Liver (tissue), 9 donors: ENCODE measurements around the gene B3GALT5. TPM values are rescaled to one million over a fixed set of nuclear protein-coding genes. Genes with fewer than 3 reads are reported as not detected.

ENCODE experiments used
- DNase-seq: peaks from one replicate; pipeline ENCODE4 v3.0.0-alpha.2; 2017; ENCODE audit warnings: low spot score
- H3K27ac ChIP-seq, 2 donors: one replicate each; pipeline ENCODE4 v1.7.0; 2013; ENCODE audit warnings: inconsistent platforms in 2 of 2, low read length in 2 of 2, control low read depth in 1 of 2, low read depth in 1 of 2, mild to moderate bottlenecking in 1 of 2
- H3K27me3 ChIP-seq, 4 donors: one replicate each; pipeline versions ENCODE4 v1.6.1 to v1.7.0; 2013; ENCODE audit warnings: low read length in 3 of 4, inconsistent platforms in 1 of 4, mild to moderate bottlenecking in 1 of 4, moderate library complexity in 1 of 4; ENCODE audit not compliant: control insufficient read depth in 4 of 4, insufficient read depth in 4 of 4
- H3K36me3 ChIP-seq, 4 donors: one replicate each; pipeline versions ENCODE4 v1.6.1 to v1.7.0; 2013; ENCODE audit warnings: low read length in 3 of 4, mild to moderate bottlenecking in 3 of 4, low read depth in 1 of 4, moderate library complexity in 1 of 4; ENCODE audit not compliant: control insufficient read depth in 4 of 4, insufficient read depth in 3 of 4
- H3K4me1 ChIP-seq, 4 donors: one replicate each; pipeline versions ENCODE4 v1.6.1 to v1.7.0; 2013; ENCODE audit warnings: low read length in 3 of 4, mild to moderate bottlenecking in 3 of 4, moderate library complexity in 1 of 4; ENCODE audit not compliant: control insufficient read depth in 4 of 4, insufficient read depth in 4 of 4
- H3K4me3 ChIP-seq, 3 donors: one replicate each; pipeline versions ENCODE4 v1.6.1 to v1.7.0; 2013; ENCODE audit warnings: low read length in 3 of 3, control low read depth in 1 of 3, low read depth in 1 of 3, mild to moderate bottlenecking in 1 of 3
- H3K9ac ChIP-seq, 2 donors: one replicate each; pipeline ENCODE4 v1.7.0; 2013; ENCODE audit warnings: low read length in 2 of 2, mild to moderate bottlenecking in 2 of 2, moderate library complexity in 2 of 2, control low read depth in 1 of 2, low read depth in 1 of 2
- H3K9me3 ChIP-seq, 4 donors: one replicate each; pipeline versions ENCODE4 v1.6.1 to v1.7.0; 2013; ENCODE audit warnings: low read length in 3 of 4; ENCODE audit not compliant: control insufficient read depth in 4 of 4
- EGR1 ChIP-seq, 2 donors: IDR thresholded peaks; 2 replicates each; pipeline ENCODE4 v1.6.1; 2016 to 2018; ENCODE audit warnings: antibody characterized with exemption in 2 of 2, low read depth in 2 of 2
- FOXA1 ChIP-seq: IDR thresholded peaks from 2 replicates; pipeline ENCODE4 v1.6.1; 2016; ENCODE audit warnings: antibody characterized with exemption
- FOXA2 ChIP-seq: IDR thresholded peaks from 2 replicates; pipeline ENCODE4 v1.6.1; 2016; ENCODE audit warnings: antibody characterized with exemption
- GABPA ChIP-seq, 2 donors: IDR thresholded peaks in 1 of 2; conservative IDR thresholded peaks in 1 of 2; 2 replicates each; pipeline ENCODE4 v1.6.1; 2016; ENCODE audit warnings: antibody characterized with exemption in 2 of 2, mild to moderate bottlenecking in 1 of 2, moderate library complexity in 1 of 2
- HNF4A ChIP-seq, 2 donors: conservative IDR thresholded peaks; 2 replicates each; pipeline ENCODE4 v1.6.1; 2016; ENCODE audit warnings: antibody characterized with exemption in 2 of 2, mild to moderate bottlenecking in 2 of 2
- HNF4G ChIP-seq: IDR thresholded peaks from 2 replicates; pipeline ENCODE4 v1.6.1; 2016; ENCODE audit warnings: antibody characterized with exemption
- JUND ChIP-seq, 2 donors: IDR thresholded peaks; 2 replicates each; pipeline ENCODE4 v1.6.1; 2016; ENCODE audit warnings: antibody characterized with exemption in 2 of 2
- RAD21 ChIP-seq, 2 donors: IDR thresholded peaks; 2 replicates each; pipeline ENCODE4 v1.6.1; 2016; ENCODE audit warnings: antibody characterized with exemption in 2 of 2, mild to moderate bottlenecking in 2 of 2
- RXRA ChIP-seq, 2 donors: IDR thresholded peaks; 2 replicates each; pipeline ENCODE4 v1.6.1; 2017 to 2018; ENCODE audit warnings: antibody characterized with exemption in 2 of 2, mild to moderate bottlenecking in 1 of 2
- SP1 ChIP-seq: IDR thresholded peaks from 2 replicates; pipeline ENCODE4 v1.6.1; 2018; ENCODE audit warnings: antibody characterized with exemption, mild to moderate bottlenecking
- TAF1 ChIP-seq: conservative IDR thresholded peaks from 2 replicates; pipeline ENCODE4 v1.6.1; 2016; ENCODE audit warnings: antibody characterized with exemption, mild to moderate bottlenecking
- YY1 ChIP-seq: IDR thresholded peaks from 2 replicates; pipeline ENCODE4 v1.6.1; 2016; ENCODE audit warnings: antibody characterized with exemption, mild to moderate bottlenecking
- WGBS: extraction: QIAGEN DNeasy Blood & Tissue Kit; methylation state at CpG from one replicate; pipeline ENCODE4 v1.1.7; 2013; 5-methylcytosine and 5-hydroxymethylcytosine counted together
- polyA plus RNA-seq, 2 donors: library from polyadenylated mRNA; stranded (reverse) in 1 of 2; unstranded in 1 of 2; fragments of 200-250 nt in 1 of 2; fragments of >200 nt in 1 of 2; fragmentation: Nextera tagmentation in 1 of 2; extraction: Ambion mirVana in 1 of 2; gene quantifications; one replicate each; pipeline versions ENCODE4 v1.2.1 to v1.2.3, GENCODE V29; 2013 to 2015
- total RNA-seq, 2 donors: library from RNA; depleted of rRNA; stranded (reverse); fragments of >200 nt; gene quantifications; one replicate each; pipeline ENCODE4 v1.2.3, GENCODE V29; 2014
- TF ChIP-seq, protein P1 (sequence below): IDR thresholded peaks from 2 replicates; pipeline ENCODE4 v1.6.1; 2016; ENCODE audit warnings: antibody characterized with exemption, mild to moderate bottlenecking
- TF ChIP-seq, protein P2 (sequence below): IDR thresholded peaks from 2 replicates; pipeline ENCODE4 v1.6.1; 2016; ENCODE audit warnings: antibody characterized with exemption
- TF ChIP-seq, protein P3 (sequence below): fragments of 150-350 bp; IDR thresholded peaks from 2 replicates; pipeline ENCODE4 v1.5.1; 2017; ENCODE audit warnings: improper control_type of control experiment, low read depth, low read length; ENCODE audit not compliant: missing input control
- TF ChIP-seq, protein P4 (sequence below): IDR thresholded peaks from 2 replicates; pipeline ENCODE4 v1.6.1; 2016; ENCODE audit warnings: antibody characterized with exemption
- TF ChIP-seq, protein P5 (sequence below): IDR thresholded peaks from 2 replicates; pipeline ENCODE4 v1.6.1; 2016; ENCODE audit warnings: antibody characterized with exemption
- donor health status: healthy.
- donor health status: healthy.
- donor health status: healthy.
- donor health status: healthy.
- donor health status: healthy.

B3GALT5 gene
- total and polyA plus RNA-seq, 4 donors, result 0.05 to 0.33 (median 0.10) TPM

DNA sequence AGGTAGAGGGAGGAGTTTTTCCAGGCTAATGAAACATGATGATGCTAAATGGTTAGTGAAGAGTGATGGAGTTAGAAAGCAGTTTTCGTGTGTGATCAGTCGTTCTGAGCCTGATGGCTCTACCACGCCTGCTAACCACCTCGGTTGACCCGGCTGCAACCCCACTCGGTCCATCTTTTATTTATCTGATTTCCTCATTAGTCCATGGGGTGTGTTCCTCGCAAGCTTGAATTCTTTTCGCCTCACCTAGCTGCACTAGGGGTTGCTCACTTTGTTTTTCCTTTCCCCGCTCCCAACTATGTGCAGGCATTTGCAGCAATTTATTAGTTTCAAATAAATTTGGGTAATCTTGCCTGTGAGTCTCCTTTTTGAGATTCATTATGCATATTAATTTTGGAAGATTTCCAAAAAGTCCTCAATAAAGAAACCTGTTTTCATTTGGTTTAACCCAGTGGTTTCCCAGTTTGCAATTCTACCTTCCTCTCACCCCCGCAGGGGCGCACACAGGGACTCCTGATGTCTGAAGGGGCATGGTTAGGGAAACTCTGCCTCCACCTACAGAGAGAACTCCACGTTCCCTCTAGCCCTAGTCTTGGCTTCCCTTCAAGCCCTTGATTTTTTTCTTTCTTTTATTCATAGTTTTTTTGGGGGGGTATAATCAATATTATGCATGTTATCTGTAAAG lies 12.6 kb downstream of the B3GALT5 start:
- Histone ChIP-seq H3K36me3 (no peaks in the 10 kb centered on the region), H3K4me3 (no peak overlapping the region), H3K27me3 (peaks cover 0 to 9% (median 3%) of the 10 kb centered on the region in 4 donors), H3K9ac (no peak overlapping the region), H3K27ac (no peak overlapping the region), H3K9me3 (peaks cover 0 to 7% (median 2%) of the 10 kb centered on the region in 4 donors), H3K4me1 (no peaks in the 10 kb centered on the region)
- WGBS, result 66% methylated on average over 12 of the region's 12 CpGs
- DNase-seq, result no peak
- TF ChIP-seq HNF4A (conservative IDR thresholded peaks at IDR 0.05) (no peak), RAD21 (IDR thresholded peaks at IDR 0.05) (no peak), JUND (IDR thresholded peaks at IDR 0.05) (no peak)
- TF ChIP-seq, protein P1, sequence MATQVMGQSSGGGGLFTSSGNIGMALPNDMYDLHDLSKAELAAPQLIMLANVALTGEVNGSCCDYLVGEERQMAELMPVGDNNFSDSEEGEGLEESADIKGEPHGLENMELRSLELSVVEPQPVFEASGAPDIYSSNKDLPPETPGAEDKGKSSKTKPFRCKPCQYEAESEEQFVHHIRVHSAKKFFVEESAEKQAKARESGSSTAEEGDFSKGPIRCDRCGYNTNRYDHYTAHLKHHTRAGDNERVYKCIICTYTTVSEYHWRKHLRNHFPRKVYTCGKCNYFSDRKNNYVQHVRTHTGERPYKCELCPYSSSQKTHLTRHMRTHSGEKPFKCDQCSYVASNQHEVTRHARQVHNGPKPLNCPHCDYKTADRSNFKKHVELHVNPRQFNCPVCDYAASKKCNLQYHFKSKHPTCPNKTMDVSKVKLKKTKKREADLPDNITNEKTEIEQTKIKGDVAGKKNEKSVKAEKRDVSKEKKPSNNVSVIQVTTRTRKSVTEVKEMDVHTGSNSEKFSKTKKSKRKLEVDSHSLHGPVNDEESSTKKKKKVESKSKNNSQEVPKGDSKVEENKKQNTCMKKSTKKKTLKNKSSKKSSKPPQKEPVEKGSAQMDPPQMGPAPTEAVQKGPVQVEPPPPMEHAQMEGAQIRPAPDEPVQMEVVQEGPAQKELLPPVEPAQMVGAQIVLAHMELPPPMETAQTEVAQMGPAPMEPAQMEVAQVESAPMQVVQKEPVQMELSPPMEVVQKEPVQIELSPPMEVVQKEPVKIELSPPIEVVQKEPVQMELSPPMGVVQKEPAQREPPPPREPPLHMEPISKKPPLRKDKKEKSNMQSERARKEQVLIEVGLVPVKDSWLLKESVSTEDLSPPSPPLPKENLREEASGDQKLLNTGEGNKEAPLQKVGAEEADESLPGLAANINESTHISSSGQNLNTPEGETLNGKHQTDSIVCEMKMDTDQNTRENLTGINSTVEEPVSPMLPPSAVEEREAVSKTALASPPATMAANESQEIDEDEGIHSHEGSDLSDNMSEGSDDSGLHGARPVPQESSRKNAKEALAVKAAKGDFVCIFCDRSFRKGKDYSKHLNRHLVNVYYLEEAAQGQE, result no peak

DNA sequence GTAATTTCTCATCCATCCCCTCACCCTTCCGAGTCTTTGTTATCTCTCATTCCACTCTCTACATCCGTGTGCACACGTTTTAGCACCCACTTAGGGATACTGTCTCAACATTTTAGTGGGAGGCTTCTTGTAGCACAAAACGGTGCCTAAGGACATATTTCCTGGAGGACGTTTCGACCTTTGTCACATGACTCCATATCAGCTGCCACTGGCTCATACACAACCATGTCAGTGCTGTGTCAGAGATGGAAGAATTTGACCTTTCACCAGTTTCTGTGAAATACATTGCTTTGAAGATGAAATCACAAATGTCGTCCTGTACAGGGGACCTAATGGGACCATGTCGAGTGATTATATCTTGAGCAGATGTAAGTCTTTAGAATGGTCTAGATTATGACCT lies 15.6 kb downstream of the B3GALT5 start:
- no peak for DNase-seq
- Histone ChIP-seq H3K4me1 (peaks cover 0 to 1% (median 0%) of the 10 kb centered on the region in 4 donors), H3K27me3 (peaks cover 0 to 14% (median 4%) of the 10 kb centered on the region in 4 donors), H3K36me3 (no peaks in the 10 kb centered on the region), H3K27ac (no peak overlapping the region), H3K4me3 (no peak overlapping the region), H3K9me3 (peaks cover 0 to 6% (median 2%) of the 10 kb centered on the region in 4 donors), H3K9ac (no peak overlapping the region)
- TF ChIP-seq EGR1 (IDR thresholded peaks at IDR 0.05; ENCODE audit: low read depth in 2 of 2) (no peak), RXRA (IDR thresholded peaks at IDR 0.05) (no peak), FOXA2 (no peak), TAF1 (no peak), GABPA (IDR thresholded peaks at IDR 0.05 in 1 of 2, conservative IDR thresholded peaks at IDR 0.05 in 1 of 2) (no peak), SP1 (no peak), YY1 (no peak), JUND (IDR thresholded peaks at IDR 0.05) (no peak), HNF4G (no peak), FOXA1 (no peak), HNF4A (conservative IDR thresholded peaks at IDR 0.05) (no peak)
- TF ChIP-seq, protein P2, sequence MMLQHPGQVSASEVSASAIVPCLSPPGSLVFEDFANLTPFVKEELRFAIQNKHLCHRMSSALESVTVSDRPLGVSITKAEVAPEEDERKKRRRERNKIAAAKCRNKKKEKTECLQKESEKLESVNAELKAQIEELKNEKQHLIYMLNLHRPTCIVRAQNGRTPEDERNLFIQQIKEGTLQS, result no peak
- TF ChIP-seq, protein P3, sequence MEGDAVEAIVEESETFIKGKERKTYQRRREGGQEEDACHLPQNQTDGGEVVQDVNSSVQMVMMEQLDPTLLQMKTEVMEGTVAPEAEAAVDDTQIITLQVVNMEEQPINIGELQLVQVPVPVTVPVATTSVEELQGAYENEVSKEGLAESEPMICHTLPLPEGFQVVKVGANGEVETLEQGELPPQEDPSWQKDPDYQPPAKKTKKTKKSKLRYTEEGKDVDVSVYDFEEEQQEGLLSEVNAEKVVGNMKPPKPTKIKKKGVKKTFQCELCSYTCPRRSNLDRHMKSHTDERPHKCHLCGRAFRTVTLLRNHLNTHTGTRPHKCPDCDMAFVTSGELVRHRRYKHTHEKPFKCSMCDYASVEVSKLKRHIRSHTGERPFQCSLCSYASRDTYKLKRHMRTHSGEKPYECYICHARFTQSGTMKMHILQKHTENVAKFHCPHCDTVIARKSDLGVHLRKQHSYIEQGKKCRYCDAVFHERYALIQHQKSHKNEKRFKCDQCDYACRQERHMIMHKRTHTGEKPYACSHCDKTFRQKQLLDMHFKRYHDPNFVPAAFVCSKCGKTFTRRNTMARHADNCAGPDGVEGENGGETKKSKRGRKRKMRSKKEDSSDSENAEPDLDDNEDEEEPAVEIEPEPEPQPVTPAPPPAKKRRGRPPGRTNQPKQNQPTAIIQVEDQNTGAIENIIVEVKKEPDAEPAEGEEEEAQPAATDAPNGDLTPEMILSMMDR, result no peak
- TF ChIP-seq, protein P4, sequence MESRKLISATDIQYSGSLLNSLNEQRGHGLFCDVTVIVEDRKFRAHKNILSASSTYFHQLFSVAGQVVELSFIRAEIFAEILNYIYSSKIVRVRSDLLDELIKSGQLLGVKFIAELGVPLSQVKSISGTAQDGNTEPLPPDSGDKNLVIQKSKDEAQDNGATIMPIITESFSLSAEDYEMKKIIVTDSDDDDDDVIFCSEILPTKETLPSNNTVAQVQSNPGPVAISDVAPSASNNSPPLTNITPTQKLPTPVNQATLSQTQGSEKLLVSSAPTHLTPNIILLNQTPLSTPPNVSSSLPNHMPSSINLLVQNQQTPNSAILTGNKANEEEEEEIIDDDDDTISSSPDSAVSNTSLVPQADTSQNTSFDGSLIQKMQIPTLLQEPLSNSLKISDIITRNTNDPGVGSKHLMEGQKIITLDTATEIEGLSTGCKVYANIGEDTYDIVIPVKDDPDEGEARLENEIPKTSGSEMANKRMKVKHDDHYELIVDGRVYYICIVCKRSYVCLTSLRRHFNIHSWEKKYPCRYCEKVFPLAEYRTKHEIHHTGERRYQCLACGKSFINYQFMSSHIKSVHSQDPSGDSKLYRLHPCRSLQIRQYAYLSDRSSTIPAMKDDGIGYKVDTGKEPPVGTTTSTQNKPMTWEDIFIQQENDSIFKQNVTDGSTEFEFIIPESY, result no peak
- TF ChIP-seq, protein P5, sequence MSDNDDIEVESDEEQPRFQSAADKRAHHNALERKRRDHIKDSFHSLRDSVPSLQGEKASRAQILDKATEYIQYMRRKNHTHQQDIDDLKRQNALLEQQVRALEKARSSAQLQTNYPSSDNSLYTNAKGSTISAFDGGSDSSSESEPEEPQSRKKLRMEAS, result no peak
- TF ChIP-seq, protein P1, result no peak
- WGBS, result 69% methylated on average over 8 of the region's 8 CpGs
